ENCODE data around the gene HGF. TPM values are rescaled to one million over a fixed set of nuclear protein-coding genes. Genes with fewer than 3 reads are reported as not detected.
A peak's percentile ranks its signal among the peaks of the same experiment; 100 is the strongest.
"Not testable (repeated sequence)": the region's sequence is repeated elsewhere in the genome, so short reads cannot be mapped to it uniquely, and the experiment has no call there.

Gene HGF
- total RNA-seq (2013): 34.8 TPM
- 10 to 100 TPM; 18.6 to 24.0 (median 18.9) TPM for polyA plus RNA-seq
- 17.3 and 35.7 TPM in 2 replicates for polyA minus RNA-seq
- total RNA-seq: 1.2 to 19.6 (median 12.4) reads per million in 11 experiments

GRCh38 chr7:81769891-81770727 lies at the start of gene HGF:
Gene HGF (minus strand): TSS chr7:81770047. CDS start chr7:81769971, 76 bp downstream.
- Histone ChIP-seq H3K36me3 (replicated peaks in 1 of 2; ENCODE audit: control insufficient read depth in 1 of 2, insufficient read depth in 2 of 2, low read length in 2 of 2) (no peaks in the 10 kb centered on the region), H3K9me3 (replicated peaks in 1 of 2; ENCODE audit: control insufficient read depth in 1 of 2, insufficient read depth in 1 of 2, low read length in 2 of 2) (no peaks in the 10 kb centered on the region), H3K27ac (ENCODE audit: low read depth in 1 of 2, low read length in 2 of 2) (peak within 1 kb of the TSS; percentile 83 to 85), H3K27me3 (ENCODE audit: control insufficient read depth in 2 of 2, insufficient read depth in 2 of 2, low read length in 2 of 2) (no peaks in the 10 kb centered on the region), H3K4me1 (ENCODE audit: control insufficient read depth in 1 of 2, insufficient read depth in 2 of 2, low read length in 2 of 2) (peaks cover 53 to 63% of the 10 kb centered on the region in 2 donors), H3K9ac (ENCODE audit: insufficient read depth, low read length, poor library complexity, severe bottlenecking) (peak within 1 kb of the TSS; percentile 67), H2AFZ (ENCODE audit: insufficient read depth, low read depth, low read length, poor library complexity, severe bottlenecking) (peak within 1 kb of the TSS; percentile 88), H3K4me2 (replicated peaks; ENCODE audit: extremely low read depth, low read length, poor library complexity, severe bottlenecking) (peak within 1 kb of the TSS; percentile 85), H3K79me2 (ENCODE audit: insufficient read depth, low read length) (peaks cover 68% of the 10 kb centered on the region), H3K4me3 (replicated peaks in 1 of 3; ENCODE audit: low read depth in 2 of 3, low read length in 3 of 3) (peak within 1 kb of the TSS; percentile 46 to 100 (median 79)), H4K20me1 (ENCODE audit: insufficient read depth, low read length) (no peaks in the 10 kb centered on the region)
- Mint-ChIP-seq H3K4me1 (peaks cover 70% of the 10 kb centered on the region), H3K27ac (peak within 1 kb of the TSS; percentile 89 to 98 (median 97)), H3K27me3 (ENCODE audit: low read depth in 3 of 3) (no peaks in the 10 kb centered on the region), H3K36me3 (peaks cover 0 to 2% of the 10 kb centered on the region in 2 donors), H3K4me3 (peak within 1 kb of the TSS; percentile 88 to 95), H3K9me3 (no peaks in the 10 kb centered on the region)
- intact Hi-C loops (cut with micrococcal nuclease): loop anchor here (10.0 kb wide), 1 partner anchor 75 kb away; no protein-coding TSS in a partner anchor
- peak in 2 of 3 donors; percentile 31 to 47 for DNase-seq
- TF ChIP-seq CTCF (IDR thresholded peaks at IDR 0.05): no peak
- WGBS (ENCODE audit: insufficient coverage): 3% methylated on average over 6 of the region's 15 CpGs

- Histone ChIP-seq H3K4me3 (replicated peaks in 1 of 3; ENCODE audit: low read depth in 2 of 3, low read length in 3 of 3) (no peak overlapping the region), H3K4me1 (ENCODE audit: control insufficient read depth in 1 of 2, insufficient read depth in 2 of 2, low read length in 2 of 2) (peaks cover 3 to 5% of the 10 kb centered on the region in 2 donors), H3K27me3 (ENCODE audit: control insufficient read depth in 2 of 2, insufficient read depth in 2 of 2, low read length in 2 of 2) (no peaks in the 10 kb centered on the region), H4K20me1 (ENCODE audit: insufficient read depth, low read length) (no peaks in the 10 kb centered on the region), H3K27ac (ENCODE audit: low read depth in 1 of 2, low read length in 2 of 2) (no peak overlapping the region), H3K36me3 (replicated peaks in 1 of 2; ENCODE audit: control insufficient read depth in 1 of 2, insufficient read depth in 2 of 2, low read length in 2 of 2) (no peaks in the 10 kb centered on the region), H3K79me2 (ENCODE audit: insufficient read depth, low read length) (no peaks in the 10 kb centered on the region), H2AFZ (ENCODE audit: insufficient read depth, low read depth, low read length, poor library complexity, severe bottlenecking) (no peak overlapping the region), H3K4me2 (replicated peaks; ENCODE audit: extremely low read depth, low read length, poor library complexity, severe bottlenecking) (no peak overlapping the region), H3K9me3 (replicated peaks in 1 of 2; ENCODE audit: control insufficient read depth in 1 of 2, insufficient read depth in 1 of 2, low read length in 2 of 2) (no peaks in the 10 kb centered on the region), H3K9ac (ENCODE audit: insufficient read depth, low read length, poor library complexity, severe bottlenecking) (no peak overlapping the region)
- no peak for TF ChIP-seq CTCF (IDR thresholded peaks at IDR 0.05)
- no peaks in the 10 kb centered on the region for H3K36me3 Mint-ChIP-seq
- H3K4me3 Mint-ChIP-seq: no peak overlapping the region
- DNase-seq: no peak
- H3K27ac Mint-ChIP-seq: no peak overlapping the region
- no CpG with 5 or more reads among the region's 3 CpGs for WGBS (ENCODE audit: insufficient coverage)
- peaks cover 3% of the 10 kb centered on the region for H3K4me1 Mint-ChIP-seq
- H3K27me3 Mint-ChIP-seq (ENCODE audit: low read depth in 3 of 3): no peaks in the 10 kb centered on the region
- peaks cover 0 to 4% (median 2%) of the 10 kb centered on the region in 7 donors for H3K9me3 Mint-ChIP-seq
- intact Hi-C loops (cut with micrococcal nuclease): no loop called here
Observed at GRCh38 chr7:81816312-81816711, 46.5 kb upstream of the HGF start.

GRCh38 chr7:81812866-81813476 lies 43.1 kb upstream of the HGF start:
- WGBS (ENCODE audit: insufficient coverage): no CpG with 5 or more reads among the region's 3 CpGs
- H3K27me3 Mint-ChIP-seq (ENCODE audit: low read depth in 3 of 3); DNase-seq; H3K79me2 ChIP-seq (ENCODE audit: insufficient read depth, low read length); H3K27me3 ChIP-seq (ENCODE audit: control insufficient read depth in 2 of 2, insufficient read depth in 2 of 2, low read length in 2 of 2); H3K9ac ChIP-seq (ENCODE audit: insufficient read depth, low read length, poor library complexity, severe bottlenecking); H3K36me3 Mint-ChIP-seq; H2AFZ ChIP-seq (ENCODE audit: insufficient read depth, low read depth, low read length, poor library complexity, severe bottlenecking); H3K27ac Mint-ChIP-seq; H3K4me3 ChIP-seq (replicated peaks in 1 of 3; ENCODE audit: low read depth in 2 of 3, low read length in 3 of 3); H3K9me3 ChIP-seq (replicated peaks in 1 of 2; ENCODE audit: control insufficient read depth in 1 of 2, insufficient read depth in 1 of 2, low read length in 2 of 2); intact Hi-C loops (cut with micrococcal nuclease); H4K20me1 ChIP-seq (ENCODE audit: insufficient read depth, low read length); H3K27ac ChIP-seq (ENCODE audit: low read depth in 1 of 2, low read length in 2 of 2); H3K4me2 ChIP-seq (replicated peaks; ENCODE audit: extremely low read depth, low read length, poor library complexity, severe bottlenecking); H3K9me3 Mint-ChIP-seq; H3K36me3 ChIP-seq (replicated peaks in 1 of 2; ENCODE audit: control insufficient read depth in 1 of 2, insufficient read depth in 2 of 2, low read length in 2 of 2); H3K4me3 Mint-ChIP-seq: not testable (repeated sequence)
- peaks cover 20% of the 10 kb centered on the region for H3K4me1 Mint-ChIP-seq
- peaks cover 21 to 22% of the 10 kb centered on the region in 2 donors for H3K4me1 ChIP-seq (ENCODE audit: control insufficient read depth in 1 of 2, insufficient read depth in 2 of 2, low read length in 2 of 2)
